ENCODE results near the gene HBB. TPM values are rescaled to one million over a fixed set of nuclear protein-coding genes. Genes with fewer than 3 reads are reported as not detected.

The HBB gene
- total RNA-seq, 2 donors from 2014 or later = 1,514 to 1,650 TPM

- no peak for TF ChIP-seq CTCF (IDR thresholded peaks at IDR 0.05)
- Histone ChIP-seq H3K27ac (no peak overlapping the region), H3K36me3 (no peaks in the 10 kb centered on the region), H3K9me3 (no peaks in the 10 kb centered on the region), H3K4me1 (no peaks in the 10 kb centered on the region), H3K4me3 (no peak overlapping the region), H3K27me3 (no peaks in the 10 kb centered on the region)
- DNase-seq (ENCODE audit: low spot score) = no peak
Observed at GRCh38 chr11:5225480-5225871, 1.4 kb downstream of the HBB start.

GRCh38 chr11:5224538-5225479 lies 2.1 kb downstream of the HBB start:
- Histone ChIP-seq H3K9me3 (no peaks in the 10 kb centered on the region), H3K27ac (no peak overlapping the region)
- TF ChIP-seq CTCF (IDR thresholded peaks at IDR 0.05) = no peak

GRCh38 chr11:5223686-5224085 lies 3.2 kb downstream of the HBB start:
- no peak for DNase-seq (ENCODE audit: low spot score)
- H3K36me3 ChIP-seq = no peaks in the 10 kb centered on the region
- no peak overlapping the region for H3K27ac ChIP-seq
- no peaks in the 10 kb centered on the region for H3K9me3 ChIP-seq
- no peak overlapping the region for H3K4me3 ChIP-seq
- no peaks in the 10 kb centered on the region for H3K4me1 ChIP-seq
- no peaks in the 10 kb centered on the region for H3K27me3 ChIP-seq
- no peak for TF ChIP-seq CTCF (IDR thresholded peaks at IDR 0.05)

More at GRCh38 chr11:5224538-5225479, 2.1 kb downstream of the HBB start:
- Histone ChIP-seq H3K27me3 (no peaks in the 10 kb centered on the region), H3K4me1 (no peaks in the 10 kb centered on the region), H3K4me3 (no peak overlapping the region), H3K36me3 (no peaks in the 10 kb centered on the region)
- no peak for DNase-seq (ENCODE audit: low spot score)

- Histone ChIP-seq H3K27me3 (no peaks in the 10 kb centered on the region), H3K4me1 (no peaks in the 10 kb centered on the region), H3K36me3 (no peaks in the 10 kb centered on the region), H3K4me3 (no peak overlapping the region), H3K27ac (no peak overlapping the region), H3K9me3 (no peaks in the 10 kb centered on the region)
- no peak for TF ChIP-seq CTCF (IDR thresholded peaks at IDR 0.05)
- no peak for DNase-seq (ENCODE audit: low spot score)
Observed at GRCh38 chr11:5223146-5223545, 3.7 kb downstream of the HBB start.

- Histone ChIP-seq H3K9me3 (no peaks in the 10 kb centered on the region), H3K27me3 (no peaks in the 10 kb centered on the region), H3K36me3 (no peaks in the 10 kb centered on the region), H3K4me3 (no peak overlapping the region), H3K4me1 (no peaks in the 10 kb centered on the region), H3K27ac (no peak overlapping the region)
- DNase-seq (ENCODE audit: low spot score) = no peak
- no peak for TF ChIP-seq CTCF (IDR thresholded peaks at IDR 0.05)
Observed at GRCh38 chr11:5210376-5210885, 16.4 kb downstream of the HBB start.
